Activated T-cell treated with anti-CD3 and anti-CD28 coated beads, Interleukin-2, amount 50 U/mL, for 24 hours (primary cell): ENCODE results near the gene UBE3B.

Source experiments
- DNase-seq: peaks from one replicate; pipeline ENCODE4 v3.0.0-alpha.2; 2020
- H3K27ac Mint-ChIP-seq: 2 replicates; pipeline ENCODE4 v1.8.0; 2020; ENCODE audit warnings: mild to moderate bottlenecking, mixed read lengths
- H3K27me3 Mint-ChIP-seq: 2 replicates; pipeline ENCODE4 v1.8.0; 2020; ENCODE audit warnings: mixed read lengths
- H3K36me3 Mint-ChIP-seq: 2 replicates; pipeline ENCODE4 v1.8.0; 2020; ENCODE audit warnings: low read depth, mixed read lengths
- H3K4me1 Mint-ChIP-seq: 2 replicates; pipeline ENCODE4 v1.8.0; 2020; ENCODE audit warnings: low read depth, mixed read lengths
- H3K4me3 Mint-ChIP-seq: 2 replicates; pipeline ENCODE4 v1.8.0; 2020; ENCODE audit warnings: mild to moderate bottlenecking, moderate library complexity, mixed read lengths
- H3K9me3 Mint-ChIP-seq: 2 replicates; pipeline ENCODE4 v1.8.0; 2020; ENCODE audit warnings: mixed read lengths

The UBE3B gene

DNA sequence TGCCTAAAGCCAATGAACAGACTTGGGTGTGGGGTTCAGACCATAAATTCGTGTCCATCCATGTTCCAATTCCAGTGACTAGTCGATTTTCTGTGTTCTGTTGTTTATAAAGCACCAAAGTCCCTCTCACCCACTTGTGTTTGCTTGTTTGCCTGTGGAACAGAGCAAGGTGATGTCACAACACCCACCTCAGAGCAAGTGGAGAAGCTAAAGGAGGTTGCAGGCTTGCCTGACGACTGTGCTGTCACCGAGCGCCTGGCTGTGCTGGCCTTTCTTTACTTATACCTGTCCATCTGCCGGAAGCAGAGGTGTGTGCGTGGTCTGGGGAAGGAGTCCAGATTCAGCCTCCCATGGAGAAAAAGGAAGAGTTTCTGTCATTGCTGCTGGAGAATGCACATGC is 102.2 kb downstream of the UBE3B start:
- H3K9me3 Mint-ChIP-seq, result no peaks in the 10 kb centered on the region
- H3K4me1 Mint-ChIP-seq, result peaks cover 5% of the 10 kb centered on the region
- no peaks in the 10 kb centered on the region for H3K27me3 Mint-ChIP-seq
- peaks cover 79% of the 10 kb centered on the region for H3K36me3 Mint-ChIP-seq
- DNase-seq, result no peak
- H3K4me3 Mint-ChIP-seq, result no peak overlapping the region
- H3K27ac Mint-ChIP-seq, result no peak overlapping the region

DNA sequence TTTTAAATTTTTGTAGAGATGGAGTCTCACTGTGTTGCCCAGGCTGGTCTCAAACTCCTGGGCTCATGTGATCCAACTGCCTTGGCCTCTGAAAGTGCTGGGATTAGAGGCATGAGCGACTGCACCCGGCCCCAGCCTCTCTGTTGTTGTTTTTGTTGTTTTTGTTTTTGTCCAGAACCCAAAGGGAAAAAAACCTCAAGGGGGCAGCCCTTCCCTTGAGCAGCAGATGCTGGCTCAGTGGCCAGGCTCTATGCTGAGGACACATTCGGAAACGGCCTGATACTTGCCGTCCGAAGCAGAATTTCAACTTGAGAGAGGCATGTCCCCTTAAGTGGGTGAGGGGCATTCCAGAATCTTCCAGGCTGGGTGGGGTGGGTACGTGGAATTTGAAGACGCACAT is 102.8 kb downstream of the UBE3B start:
- Mint-ChIP-seq H3K36me3 (peaks cover 80% of the 10 kb centered on the region), H3K27ac (no peak overlapping the region), H3K27me3 (no peaks in the 10 kb centered on the region), H3K9me3 (no peaks in the 10 kb centered on the region), H3K4me3 (no peak overlapping the region), H3K4me1 (no peaks in the 10 kb centered on the region)
- no peak for DNase-seq

GRCh38 chr12:109580684-109581333 is 103.4 kb downstream of the UBE3B start:
- H3K4me1 Mint-ChIP-seq, result no peaks in the 10 kb centered on the region
- no peaks in the 10 kb centered on the region for H3K9me3 Mint-ChIP-seq
- no peak overlapping the region for H3K4me3 Mint-ChIP-seq
- DNase-seq, result no peak
- H3K36me3 Mint-ChIP-seq, result peaks cover 76% of the 10 kb centered on the region
- no peak overlapping the region for H3K27ac Mint-ChIP-seq
- H3K27me3 Mint-ChIP-seq, result no peaks in the 10 kb centered on the region

DNA sequence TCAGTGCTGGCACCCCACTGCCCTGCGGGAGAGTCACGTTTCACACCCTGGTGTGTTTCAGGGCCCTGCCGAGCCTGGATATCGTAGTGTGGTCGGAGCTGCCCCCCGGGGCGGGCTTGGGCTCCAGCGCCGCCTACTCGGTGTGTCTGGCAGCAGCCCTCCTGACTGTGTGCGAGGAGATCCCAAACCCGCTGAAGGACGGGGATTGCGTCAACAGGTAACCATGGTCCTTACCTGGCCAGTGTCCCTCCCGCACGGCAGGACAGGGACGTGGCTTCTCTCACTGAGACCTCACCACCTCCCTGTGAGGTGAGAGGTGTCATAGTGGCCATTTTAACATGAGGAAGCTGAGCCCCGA is 103.9 kb downstream of the UBE3B start:
- no peak for DNase-seq
- Mint-ChIP-seq H3K4me1 (no peaks in the 10 kb centered on the region), H3K36me3 (peaks cover 73% of the 10 kb centered on the region), H3K27me3 (no peaks in the 10 kb centered on the region), H3K9me3 (no peaks in the 10 kb centered on the region), H3K27ac (no peak overlapping the region), H3K4me3 (no peak overlapping the region)

DNA sequence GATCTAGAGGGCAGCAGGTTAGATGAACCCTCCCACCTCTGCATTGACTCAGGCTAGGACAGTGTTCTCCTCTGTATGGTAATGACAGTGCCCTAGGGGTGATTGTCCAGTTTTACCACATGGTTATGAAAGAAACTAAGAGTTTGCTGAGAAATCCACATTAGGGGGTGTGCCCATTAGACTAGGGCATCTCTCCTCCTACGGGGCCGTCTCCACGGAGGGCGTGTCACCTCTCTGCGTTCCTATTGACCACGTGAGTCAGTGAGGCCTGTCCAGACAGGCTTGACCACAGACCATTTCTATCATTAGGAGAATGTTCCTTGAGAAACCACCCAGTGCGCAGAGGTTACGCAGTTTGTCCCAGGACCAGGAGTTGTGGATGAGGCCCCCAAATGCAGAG is 104.4 kb downstream of the UBE3B start:
- no peak for DNase-seq
- Mint-ChIP-seq H3K4me1 (no peaks in the 10 kb centered on the region), H3K9me3 (no peaks in the 10 kb centered on the region), H3K4me3 (no peak overlapping the region), H3K36me3 (peaks cover 75% of the 10 kb centered on the region), H3K27me3 (no peaks in the 10 kb centered on the region), H3K27ac (no peak overlapping the region)

DNA sequence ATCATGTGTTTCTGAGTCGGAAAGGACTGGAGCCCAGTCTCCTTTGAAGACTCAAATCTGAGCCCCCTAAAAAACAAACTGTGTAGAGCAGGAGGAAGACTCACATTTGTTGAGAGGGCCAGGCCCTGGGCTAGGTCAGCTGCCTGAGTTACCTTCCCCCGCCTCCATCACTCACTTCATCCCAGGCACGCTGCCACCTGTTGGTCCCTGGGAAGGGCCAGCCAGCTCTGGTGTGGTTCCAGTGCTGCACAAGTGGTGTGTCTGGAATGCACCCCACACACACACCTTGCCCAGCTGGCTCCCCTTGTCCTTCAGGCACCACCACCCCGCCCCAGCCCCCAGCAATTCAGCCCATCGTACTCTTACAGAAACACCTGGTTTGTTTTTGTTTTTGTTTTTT is 105.2 kb downstream of the UBE3B start:
- Mint-ChIP-seq H3K27ac (no peak overlapping the region), H3K4me1 (no peaks in the 10 kb centered on the region), H3K9me3 (no peaks in the 10 kb centered on the region), H3K36me3 (peaks cover 74% of the 10 kb centered on the region), H3K27me3 (no peaks in the 10 kb centered on the region), H3K4me3 (no peak overlapping the region)
- no peak for DNase-seq

GRCh38 chr12:109583733-109584132 is 106.3 kb downstream of the UBE3B start:
- Mint-ChIP-seq H3K36me3 (peaks cover 74% of the 10 kb centered on the region), H3K4me3 (no peak overlapping the region), H3K27me3 (no peaks in the 10 kb centered on the region), H3K9me3 (no peaks in the 10 kb centered on the region), H3K4me1 (no peaks in the 10 kb centered on the region), H3K27ac (no peak overlapping the region)
- no peak for DNase-seq
